Rectal smooth muscle tissue (tissue), 1 donor: ENCODE data around the gene MRPL28.
"Not testable (repeated sequence)": the region's sequence is repeated elsewhere in the genome, so short reads cannot be mapped to it uniquely, and the experiment has no call there.

Experiments
- H3K27ac ChIP-seq: one replicate; pipeline ENCODE4 v1.7.0; 2013; ENCODE audit warnings: low read depth, low read length, inconsistent platforms
- H3K27me3 ChIP-seq: one replicate; pipeline ENCODE4 v1.7.0; 2013; ENCODE audit warnings: low read length; ENCODE audit not compliant: control insufficient read depth, insufficient read depth
- H3K36me3 ChIP-seq: one replicate; pipeline ENCODE4 v1.7.0; 2013; ENCODE audit warnings: low read length; ENCODE audit not compliant: control insufficient read depth, insufficient read depth
- H3K4me1 ChIP-seq: one replicate; pipeline ENCODE4 v1.7.0; 2013; ENCODE audit warnings: low read length; ENCODE audit not compliant: control insufficient read depth, insufficient read depth
- H3K4me3 ChIP-seq: one replicate; pipeline ENCODE4 v1.7.0; 2013; ENCODE audit warnings: low read length
- H3K9ac ChIP-seq: one replicate; pipeline ENCODE4 v1.7.0; 2013; ENCODE audit warnings: low read length

Gene MRPL28

GRCh38 chr16:368388-369158 lies 1.8 kb downstream of the MRPL28 start:
- no peak overlapping the region for H3K4me3 ChIP-seq
- peaks cover 9% of the 10 kb centered on the region for H3K4me1 ChIP-seq
- no peak overlapping the region for H3K9ac ChIP-seq
- no peak overlapping the region for H3K27ac ChIP-seq
- peaks cover 20% of the 10 kb centered on the region for H3K36me3 ChIP-seq
- peaks cover 4% of the 10 kb centered on the region for H3K27me3 ChIP-seq

GRCh38 chr16:367333-367903 lies 2.9 kb downstream of the MRPL28 start:
- Histone ChIP-seq H3K9ac (no peak overlapping the region), H3K27ac (no peak overlapping the region), H3K4me1 (peaks cover 9% of the 10 kb centered on the region), H3K27me3 (peaks cover 4% of the 10 kb centered on the region), H3K4me3 (no peak overlapping the region), H3K36me3 (peaks cover 16% of the 10 kb centered on the region)

GRCh38 chr16:366476-366875 lies 3.9 kb downstream of the MRPL28 start:
- peaks cover 9% of the 10 kb centered on the region for H3K4me1 ChIP-seq
- H3K9ac ChIP-seq = no peak overlapping the region
- peaks cover 13% of the 10 kb centered on the region for H3K36me3 ChIP-seq
- H3K27ac ChIP-seq = no peak overlapping the region
- H3K27me3 ChIP-seq = peaks cover 4% of the 10 kb centered on the region
- no peak overlapping the region for H3K4me3 ChIP-seq

GRCh38 chr16:364595-365491 lies 5.5 kb downstream of the MRPL28 start:
- H3K27ac ChIP-seq = no peak overlapping the region
- H3K4me3 ChIP-seq = no peak overlapping the region
- H3K9ac ChIP-seq = no peak overlapping the region
- H3K27me3 ChIP-seq = peaks cover 4% of the 10 kb centered on the region
- peaks cover 3% of the 10 kb centered on the region for H3K4me1 ChIP-seq
- peaks cover 13% of the 10 kb centered on the region for H3K36me3 ChIP-seq

- H3K4me3 ChIP-seq = no peak overlapping the region
- H3K27ac ChIP-seq = no peak overlapping the region
- H3K36me3 ChIP-seq = peaks cover 13% of the 10 kb centered on the region
- no peaks in the 10 kb centered on the region for H3K4me1 ChIP-seq
- no peak overlapping the region for H3K9ac ChIP-seq
- H3K27me3 ChIP-seq = peaks cover 4% of the 10 kb centered on the region
Observed at GRCh38 chr16:363766-364490, 6.4 kb downstream of the MRPL28 start.

GRCh38 chr16:363110-363765 lies 7.1 kb downstream of the MRPL28 start:
- no peaks in the 10 kb centered on the region for H3K4me1 ChIP-seq
- no peak overlapping the region for H3K27ac ChIP-seq
- peaks cover 4% of the 10 kb centered on the region for H3K27me3 ChIP-seq
- no peak overlapping the region for H3K9ac ChIP-seq
- peaks cover 11% of the 10 kb centered on the region for H3K36me3 ChIP-seq
- H3K4me3 ChIP-seq = no peak overlapping the region

GRCh38 chr16:362702-362999 lies 7.7 kb downstream of the MRPL28 start:
- H3K4me1 ChIP-seq, H3K36me3 ChIP-seq, H3K27me3 ChIP-seq, H3K9ac ChIP-seq, H3K27ac ChIP-seq, H3K4me3 ChIP-seq: not testable (repeated sequence)

- Histone ChIP-seq H3K36me3 (peaks cover 3% of the 10 kb centered on the region), H3K9ac (no peak overlapping the region), H3K27me3 (peaks cover 4% of the 10 kb centered on the region), H3K4me1 (no peaks in the 10 kb centered on the region), H3K27ac (no peak overlapping the region), H3K4me3 (no peak overlapping the region)
Observed at GRCh38 chr16:361872-362701, 8.3 kb downstream of the MRPL28 start.

GRCh38 chr16:361341-361871 lies 8.9 kb downstream of the MRPL28 start:
- H3K9ac ChIP-seq = no peak overlapping the region
- H3K36me3 ChIP-seq = no peaks in the 10 kb centered on the region
- no peak overlapping the region for H3K4me3 ChIP-seq
- H3K4me1 ChIP-seq = no peaks in the 10 kb centered on the region
- H3K27me3 ChIP-seq = peaks cover 4% of the 10 kb centered on the region
- no peak overlapping the region for H3K27ac ChIP-seq

- Histone ChIP-seq H3K27ac (no peak overlapping the region), H3K27me3 (peaks cover 4% of the 10 kb centered on the region), H3K4me3 (no peak overlapping the region), H3K36me3 (no peaks in the 10 kb centered on the region), H3K4me1 (no peaks in the 10 kb centered on the region), H3K9ac (no peak overlapping the region)
Observed at GRCh38 chr16:360698-361336, 9.5 kb downstream of the MRPL28 start.
